Transverse colon (tissue), 4 donors: ENCODE results near the gene ITPR2.

ENCODE experiments used
- CTCF ChIP-seq, 5 experiments: fragments of 200-600 bp in 3 of 5; fragments of 450-650 bp in 2 of 5; sonication (generic) in 3 of 5; IDR thresholded peaks; 1 replicate in 2 of 5; 2 replicates in 3 of 5; pipeline ENCODE4 v1.5.1; 2016 to 2017; ENCODE audit warnings: antibody characterized with exemption in 5 of 5, inconsistent platforms in 3 of 5, mild to moderate bottlenecking in 2 of 5, moderate library complexity in 1 of 5
- POLR2A ChIP-seq: fragments of 450-650 bp; IDR thresholded peaks from one replicate; pipeline ENCODE4 v1.6.1; 2016; ENCODE audit warnings: antibody characterized with exemption, mild to moderate bottlenecking, moderate library complexity
- POLR2AphosphoS5 ChIP-seq, 3 donors: sonication (generic); formaldehyde crosslinking; IDR thresholded peaks; one replicate each; pipeline ENCODE4 v1.6.1; 2016; ENCODE audit warnings: antibody characterized with exemption in 3 of 3

- TF ChIP-seq CTCF (IDR thresholded peaks at IDR 0.05) (no peak), POLR2AphosphoS5 (IDR thresholded peaks at IDR 0.05) (no peak), POLR2A (no peak)
Observed at GRCh38 chr12:26839512-26839911, 6.5 kb upstream of the ITPR2 start.
